ENCODE data around the gene ART5.

Gene ART5

GRCh38 chr11:3617990-3618389 lies 23.8 kb downstream of the ART5 start:
- no peak for TF ChIP-seq FOXM1 (IDR thresholded peaks at IDR 0.05; ENCODE audit: borderline replicate concordance, low read depth)
- TF ChIP-seq EGR1 (IDR thresholded peaks at IDR 0.05) = no peak
- no peak for TF ChIP-seq USF1 (IDR thresholded peaks at IDR 0.05)
- TF ChIP-seq NFIC (IDR thresholded peaks at IDR 0.05) = no peak
- no peak for TF ChIP-seq ZBTB7A (IDR thresholded peaks at IDR 0.05; ENCODE audit: low read depth)

GRCh38 chr11:3616721-3617460 lies 24.9 kb downstream of the ART5 start:
- TF ChIP-seq ZBTB7A (IDR thresholded peaks at IDR 0.05; ENCODE audit: low read depth) (no peak), MAX (IDR thresholded peaks at IDR 0.05) (no peak), USF1 (IDR thresholded peaks at IDR 0.05) (no peak), FOXM1 (IDR thresholded peaks at IDR 0.05; ENCODE audit: borderline replicate concordance, low read depth) (no peak), CREB1 (IDR thresholded peaks at IDR 0.05; ENCODE audit: low read depth) (no peak), YY1 (IDR thresholded peaks at IDR 0.05; ENCODE audit: low read depth) (no peak), CEBPB (IDR thresholded peaks at IDR 0.05) (no peak), REST (IDR thresholded peaks at IDR 0.05; ENCODE audit: low read depth) (no peak), TEAD4 (IDR thresholded peaks at IDR 0.05) (no peak), EP300 (IDR thresholded peaks at IDR 0.05; ENCODE audit: borderline replicate concordance) (no peak), EGR1 (IDR thresholded peaks at IDR 0.05) (no peak), TAF1 (IDR thresholded peaks at IDR 0.05; ENCODE audit: low read depth) (no peak), NFIC (IDR thresholded peaks at IDR 0.05) (no peak), RAD21 (IDR thresholded peaks at IDR 0.05; ENCODE audit: low read depth) (no peak), TCF12 (IDR thresholded peaks at IDR 0.05; ENCODE audit: low read depth) (no peak)

GRCh38 chr11:3615998-3616397 lies 25.8 kb downstream of the ART5 start:
- no peak for TF ChIP-seq ZBTB7A (IDR thresholded peaks at IDR 0.05; ENCODE audit: low read depth)
- TF ChIP-seq EGR1 (IDR thresholded peaks at IDR 0.05) = no peak
- TF ChIP-seq CEBPB (IDR thresholded peaks at IDR 0.05) = no peak
- TF ChIP-seq RAD21 (IDR thresholded peaks at IDR 0.05; ENCODE audit: low read depth) = no peak
- TF ChIP-seq REST (IDR thresholded peaks at IDR 0.05; ENCODE audit: low read depth) = no peak
- no peak for TF ChIP-seq TEAD4 (IDR thresholded peaks at IDR 0.05)
- no peak for TF ChIP-seq YY1 (IDR thresholded peaks at IDR 0.05; ENCODE audit: low read depth)
- TF ChIP-seq TAF1 (IDR thresholded peaks at IDR 0.05; ENCODE audit: low read depth) = no peak
- no peak for TF ChIP-seq USF1 (IDR thresholded peaks at IDR 0.05)
- TF ChIP-seq CREB1 (IDR thresholded peaks at IDR 0.05; ENCODE audit: low read depth) = no peak
- no peak for TF ChIP-seq EP300 (IDR thresholded peaks at IDR 0.05; ENCODE audit: borderline replicate concordance)
- no peak for TF ChIP-seq TCF12 (IDR thresholded peaks at IDR 0.05; ENCODE audit: low read depth)
- no peak for TF ChIP-seq MAX (IDR thresholded peaks at IDR 0.05)
- no peak for TF ChIP-seq NFIC (IDR thresholded peaks at IDR 0.05)
- no peak for TF ChIP-seq FOXM1 (IDR thresholded peaks at IDR 0.05; ENCODE audit: borderline replicate concordance, low read depth)

- no peak for TF ChIP-seq EGR1 (IDR thresholded peaks at IDR 0.05)
- TF ChIP-seq FOXM1 (IDR thresholded peaks at IDR 0.05; ENCODE audit: borderline replicate concordance, low read depth) = no peak
- TF ChIP-seq ZBTB7A (IDR thresholded peaks at IDR 0.05; ENCODE audit: low read depth) = no peak
- no peak for TF ChIP-seq TAF1 (IDR thresholded peaks at IDR 0.05; ENCODE audit: low read depth)
- no peak for TF ChIP-seq USF1 (IDR thresholded peaks at IDR 0.05)
Measured at GRCh38 chr11:3614742-3615171, 27.0 kb downstream of the ART5 start.

Data from Ishikawa (cell line).